ENCODE data around the gene RABGGTA.
"Not testable (repeated sequence)": the region's sequence is repeated elsewhere in the genome, so short reads cannot be mapped to it uniquely, and the experiment has no call there.

The RABGGTA gene

DNA sequence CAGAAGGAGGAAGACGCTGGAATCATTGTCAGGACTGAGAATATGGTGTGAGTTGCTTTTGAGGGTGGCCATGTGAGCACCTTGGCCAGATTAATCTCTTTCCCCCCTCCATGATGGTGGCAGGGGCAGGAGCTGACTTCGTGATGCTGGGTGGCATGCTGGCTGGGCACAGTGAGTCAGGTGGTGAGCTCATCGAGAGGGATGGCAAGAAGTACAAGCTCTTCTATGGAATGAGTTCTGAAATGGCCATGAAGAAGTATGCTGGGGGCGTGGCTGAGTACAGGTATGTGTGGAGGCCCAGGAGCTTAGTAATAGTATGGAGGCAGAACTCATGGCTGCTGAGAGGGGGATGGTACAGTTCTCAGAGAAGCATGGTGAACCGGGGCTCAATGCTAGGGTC lies 33.3 kb downstream of the RABGGTA start:
- no peak for DNase-seq

GRCh38 chr14:24237463-24237955 lies 33.9 kb downstream of the RABGGTA start:
- no peak for DNase-seq

- DNase-seq, result no peak
Measured at GRCh38 chr14:24236689-24237462, 34.5 kb downstream of the RABGGTA start.

DNA sequence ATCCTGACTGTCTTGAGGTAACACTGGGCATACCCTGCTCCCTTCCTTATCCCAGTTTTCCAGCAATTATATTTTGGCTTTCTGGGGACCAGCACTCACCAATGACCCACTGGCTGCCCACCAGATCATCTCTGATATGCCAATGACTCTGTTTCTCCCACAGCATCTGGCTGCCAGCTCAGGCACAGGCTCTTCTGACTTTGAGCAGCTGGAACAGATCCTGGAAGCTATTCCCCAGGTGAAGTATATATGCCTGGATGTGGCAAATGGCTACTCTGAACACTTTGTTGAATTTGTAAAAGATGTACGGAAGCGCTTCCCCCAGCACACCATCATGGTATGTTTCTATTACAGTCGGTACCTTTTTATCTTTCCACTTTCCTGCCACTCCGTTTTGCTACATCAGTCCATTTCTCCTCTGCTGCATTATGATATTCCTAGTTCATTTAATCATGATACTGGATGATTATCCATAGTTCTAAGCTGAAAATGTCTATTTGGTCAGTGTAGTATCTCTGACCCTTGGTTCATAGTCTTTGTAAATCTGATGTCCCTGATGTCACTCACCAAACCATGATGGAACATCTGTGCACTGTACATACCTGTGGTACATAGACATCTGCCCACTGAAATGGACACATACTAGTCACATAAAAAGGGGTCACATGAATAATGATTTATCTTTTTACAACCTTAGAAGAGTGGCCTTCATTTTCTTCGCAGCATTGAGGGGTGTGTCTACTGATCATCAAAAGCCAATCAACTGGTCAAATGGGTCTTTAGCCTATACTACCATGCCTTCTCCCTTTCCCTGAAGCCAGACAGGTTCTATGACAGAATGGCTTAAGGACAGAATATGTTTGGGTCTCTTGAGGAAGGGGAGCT lies 35.4 kb downstream of the RABGGTA start:
- DNase-seq, result no peak

DNA sequence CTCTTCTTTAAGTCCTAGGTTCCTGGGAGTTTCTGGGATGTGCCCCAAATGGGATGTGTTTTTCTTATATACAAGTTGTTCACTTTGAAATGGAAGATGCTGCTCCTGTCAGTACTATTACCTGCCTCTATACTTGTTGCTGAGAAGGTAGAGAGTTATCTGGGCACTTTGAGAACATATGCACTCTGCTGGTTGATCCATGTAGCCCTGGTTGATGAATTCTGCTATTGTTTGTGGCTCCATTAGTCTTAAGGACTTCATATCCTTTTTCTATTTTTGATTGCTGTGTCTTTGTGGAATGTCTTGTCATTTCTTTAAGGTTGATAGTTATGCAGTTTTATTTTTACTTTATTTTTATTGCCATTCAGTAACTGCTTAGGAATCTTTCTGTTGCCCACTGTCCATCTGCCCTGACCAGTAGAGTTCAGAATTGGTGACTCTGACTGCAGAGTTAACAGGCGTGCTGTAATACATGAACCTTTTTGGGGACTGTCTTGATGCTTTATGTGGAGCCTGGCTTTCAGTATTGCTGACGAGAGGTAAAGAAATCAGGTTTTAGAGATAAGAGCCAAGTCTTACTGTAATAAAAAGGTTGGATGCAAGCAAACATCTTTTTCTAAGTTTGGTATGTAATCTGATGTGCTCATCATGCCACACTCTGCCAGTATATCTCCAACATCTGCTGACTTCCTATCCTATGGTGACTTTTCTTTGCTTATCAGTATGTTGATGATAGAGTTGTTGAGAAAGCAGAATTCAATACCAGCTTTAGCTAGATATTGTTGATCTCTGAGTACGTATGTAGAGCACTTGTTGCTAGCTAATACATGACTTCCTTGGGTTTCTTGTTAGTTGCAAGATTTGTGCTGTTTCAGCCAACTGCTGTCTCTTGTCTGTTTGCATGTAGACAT lies 37.0 kb downstream of the RABGGTA start:
- no peak for DNase-seq

DNA sequence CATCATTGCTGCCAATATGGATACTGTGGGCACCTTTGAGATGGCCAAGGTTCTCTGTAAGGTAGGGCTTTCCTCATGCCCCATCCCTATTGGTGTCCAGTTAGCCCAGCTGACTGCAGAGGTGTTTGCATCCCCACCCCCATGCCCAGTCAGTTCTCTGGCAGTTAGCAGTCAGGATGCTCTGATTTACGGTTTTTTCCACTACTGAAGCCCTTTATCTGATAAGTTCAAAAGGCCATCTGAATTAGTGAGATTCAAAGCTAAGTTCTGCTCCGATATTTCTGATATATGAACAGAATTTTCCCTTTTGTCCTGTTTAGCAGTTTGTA lies 37.9 kb downstream of the RABGGTA start:
- no peak for DNase-seq

DNA sequence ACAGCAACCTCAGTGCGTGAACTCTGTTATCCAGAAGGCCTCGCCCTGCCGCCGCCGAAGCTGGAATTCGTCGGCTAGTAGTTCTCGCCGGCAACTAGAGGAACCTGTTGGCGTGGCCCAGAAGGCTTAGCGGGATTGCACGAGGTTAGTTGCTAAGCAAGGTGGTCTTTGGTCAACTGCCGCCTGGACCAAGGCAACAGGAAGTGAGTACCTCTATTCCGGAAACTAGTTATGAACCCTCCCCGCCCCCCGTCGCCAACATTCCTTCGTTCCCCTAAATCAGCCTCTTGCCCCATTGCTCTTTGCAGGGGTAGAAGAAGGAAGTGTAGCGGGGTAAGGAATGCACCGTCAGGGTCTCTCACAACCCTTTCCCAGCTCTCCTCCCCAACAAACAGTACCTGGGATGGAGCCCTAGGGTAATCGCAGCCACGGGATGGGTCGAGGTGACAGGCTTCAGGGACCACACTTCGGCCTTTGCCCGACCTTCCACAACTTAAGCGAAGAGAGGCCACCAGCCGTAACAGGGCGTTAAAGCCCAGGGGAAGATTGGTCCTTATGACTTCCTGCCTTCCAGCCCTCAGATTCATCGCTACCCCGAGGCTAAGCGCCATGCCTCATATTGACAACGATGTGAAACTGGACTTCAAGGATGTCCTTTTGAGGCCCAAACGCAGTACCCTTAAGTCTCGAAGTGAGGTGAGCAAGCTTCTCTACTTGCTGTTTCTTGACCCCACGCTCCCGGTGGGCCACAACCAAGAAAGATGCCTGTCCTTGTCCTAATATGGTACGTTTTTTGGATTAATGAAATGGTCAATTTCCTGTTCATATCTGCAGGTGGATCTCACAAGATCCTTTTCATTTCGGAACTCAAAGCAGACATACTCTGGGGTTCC lies 38.5 kb downstream of the RABGGTA start, which contains the start of gene GMPR2:
TSS of gene GMPR2 (plus strand) at position 285 of the 893 bp plus-strand sequence. CDS start at position 610, 325 bp downstream.
- DNase-seq, result peak in 1 of 2 experiments; percentile 94

DNA sequence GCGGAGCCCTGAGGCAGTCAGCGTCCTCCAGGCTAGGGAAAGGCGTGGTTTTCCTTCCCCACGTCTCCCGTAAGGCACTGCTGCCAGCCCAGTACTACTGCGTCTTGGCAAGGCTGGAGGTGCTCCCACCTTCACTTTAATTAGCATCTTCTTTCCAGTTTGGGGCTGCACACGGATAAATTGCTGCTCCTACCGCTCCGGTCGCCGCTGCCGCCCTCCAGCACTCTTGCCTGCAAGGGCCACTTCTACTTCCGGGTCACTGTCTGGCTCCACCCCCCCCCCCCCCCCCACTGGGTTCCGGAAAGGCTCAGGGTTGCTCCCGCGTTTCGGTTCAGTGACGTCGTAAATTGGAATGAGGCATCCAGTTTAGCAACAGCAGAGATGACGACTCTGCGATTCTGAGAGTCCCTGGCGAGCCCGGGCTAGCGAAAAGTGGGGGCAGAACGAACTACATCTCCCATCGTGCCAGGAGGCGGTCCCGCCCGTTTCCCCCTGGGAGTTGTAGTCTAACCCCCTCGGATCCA lies 39.2 kb downstream of the RABGGTA start, which contains the start of gene NEDD8:
TSS of gene NEDD8 (minus strand) at position 247 of the 524 bp plus-strand sequence. CDS start at position 147, 100 bp downstream.
- DNase-seq, result peak; percentile 95 to 96

- no peak for DNase-seq
Measured at GRCh38 chr14:24231263-24232120, 39.9 kb downstream of the RABGGTA start.

- DNase-seq, result no peak
Measured at GRCh38 chr14:24228902-24229301, 42.5 kb downstream of the RABGGTA start.

DNA sequence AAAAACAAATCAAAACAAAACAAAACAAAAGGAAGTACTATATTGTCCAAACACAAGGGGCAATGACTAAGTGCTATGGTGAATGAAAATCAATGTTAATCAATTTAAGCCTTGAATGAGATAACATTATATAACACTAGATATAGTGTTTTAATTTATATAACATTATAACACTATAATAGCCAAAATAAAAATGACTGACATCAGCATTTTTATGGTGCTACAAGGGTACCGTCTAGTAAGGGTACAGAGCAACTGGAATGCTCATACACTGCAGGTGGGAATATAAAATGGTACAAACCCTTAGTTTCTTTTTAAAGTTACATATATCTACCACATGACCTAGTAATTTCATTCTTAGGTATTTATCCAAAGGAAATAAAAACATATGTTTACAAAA lies 44.9 kb downstream of the RABGGTA start:
- DNase-seq, result no peak

GRCh38 chr14:24224618-24225071 lies 46.8 kb downstream of the RABGGTA start:
- no peak for DNase-seq

DNA sequence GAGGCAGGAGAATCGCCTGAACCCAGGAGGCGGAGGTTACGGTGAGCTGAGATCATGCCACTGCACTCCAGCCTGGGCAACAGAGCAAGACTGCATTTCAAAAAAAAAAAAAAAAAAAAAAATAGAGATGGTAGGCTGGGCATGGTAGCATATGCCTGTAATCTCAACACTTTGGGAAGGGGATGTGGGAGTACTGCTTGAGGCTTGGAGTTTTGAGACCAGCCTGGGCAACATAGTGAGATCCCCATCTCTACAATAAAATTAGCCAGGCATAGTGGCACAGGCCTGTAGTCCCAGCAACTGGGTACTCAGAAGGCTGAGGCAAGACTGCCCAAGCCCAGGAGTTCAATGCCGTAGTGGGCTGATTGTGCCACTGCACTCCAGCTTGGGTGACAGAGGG lies 48.4 kb downstream of the RABGGTA start:
- DNase-seq, result not testable (repeated sequence)

- DNase-seq, result no peak
Measured at GRCh38 chr14:24219521-24219920, 51.9 kb downstream of the RABGGTA start.

GRCh38 chr14:24219080-24219479 lies 52.3 kb downstream of the RABGGTA start:
- no peak for DNase-seq

DNA sequence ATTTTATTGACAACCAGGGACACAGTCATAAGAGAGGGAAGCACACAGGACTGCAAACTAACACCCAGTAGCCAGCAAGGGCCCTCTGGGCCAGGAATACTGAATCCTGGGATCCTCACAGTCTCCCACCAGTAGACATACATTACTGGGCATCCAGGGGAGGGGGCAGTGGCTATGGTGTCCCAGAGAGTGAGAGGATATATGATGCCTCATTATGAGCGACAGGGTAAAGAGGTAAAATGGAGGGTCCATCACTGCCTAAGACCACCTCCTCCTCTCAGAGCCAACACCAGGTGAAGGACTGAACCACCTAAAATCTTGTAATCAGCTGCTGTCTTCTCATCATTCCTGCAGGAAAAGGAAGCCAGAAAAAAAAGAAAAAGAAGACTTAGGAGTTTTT lies 54.5 kb downstream of the RABGGTA start:
- not testable (repeated sequence) for DNase-seq

DNA sequence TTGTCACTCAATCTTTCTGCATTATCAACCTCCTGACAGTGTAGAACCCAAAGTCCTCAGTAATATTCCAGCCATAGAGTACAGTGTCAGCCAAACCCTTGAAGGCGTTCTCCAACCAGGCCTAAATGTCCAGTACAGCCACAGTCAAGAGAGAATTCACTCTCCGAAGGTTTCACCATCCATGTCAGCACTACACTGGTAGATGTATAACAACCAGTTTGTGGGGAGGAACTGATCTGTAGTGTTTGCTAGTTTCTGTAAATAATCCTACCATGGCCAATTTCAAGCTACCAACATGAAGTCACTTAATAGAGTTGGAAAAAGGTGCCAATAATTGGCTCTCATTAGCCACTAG lies 55.1 kb downstream of the RABGGTA start:
- peak in 1 of 2 experiments; percentile 47 for DNase-seq

Data from NCI-H524 (cell line).